HTR-8/SVneo (cell line): ENCODE measurements around the gene STK4.
"Not testable (repeated sequence)": the region's sequence is repeated elsewhere in the genome, so short reads cannot be mapped to it uniquely, and the experiment has no call there.

Experiments
- DNase-seq: peaks from one replicate; pipeline ENCODE4 v3.0.0; 2011; ENCODE audit warnings: low spot score, mixed read lengths; ENCODE audit not compliant: insufficient read length
- FAIRE-seq: peaks from 2 replicates; lab custom pipeline; 2011; peaks lifted over from hg19 to GRCh38; lab: Jason Lieb, UNC

STK4 gene

DNA sequence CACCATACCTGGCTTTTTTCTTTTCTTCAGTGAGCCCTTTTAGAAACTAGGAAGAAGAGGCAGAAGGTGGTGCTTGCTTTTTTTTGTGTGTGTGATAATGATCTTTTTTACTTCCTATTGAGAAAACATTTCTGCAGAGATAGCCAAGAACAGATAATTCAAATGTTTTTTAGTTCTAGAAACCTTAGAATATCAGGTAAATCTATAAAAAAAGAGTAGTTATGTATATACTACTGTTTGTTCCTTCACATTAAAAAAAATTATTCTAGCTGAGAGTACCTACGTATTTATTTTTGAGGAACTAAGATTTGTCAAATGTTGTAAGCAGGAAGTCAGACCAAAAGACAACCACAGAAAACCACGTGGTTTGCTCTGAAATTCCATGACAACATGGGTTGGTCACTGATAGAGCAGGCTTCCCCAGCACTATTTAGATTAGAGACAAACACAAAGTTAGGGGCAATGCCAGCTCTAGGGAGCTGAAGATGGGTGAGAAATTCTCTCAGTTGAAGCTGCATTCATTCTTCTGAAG is 12.8 kb downstream of the STK4 start:
- DNase-seq = no peak
- FAIRE-seq = peak; percentile 28

DNA sequence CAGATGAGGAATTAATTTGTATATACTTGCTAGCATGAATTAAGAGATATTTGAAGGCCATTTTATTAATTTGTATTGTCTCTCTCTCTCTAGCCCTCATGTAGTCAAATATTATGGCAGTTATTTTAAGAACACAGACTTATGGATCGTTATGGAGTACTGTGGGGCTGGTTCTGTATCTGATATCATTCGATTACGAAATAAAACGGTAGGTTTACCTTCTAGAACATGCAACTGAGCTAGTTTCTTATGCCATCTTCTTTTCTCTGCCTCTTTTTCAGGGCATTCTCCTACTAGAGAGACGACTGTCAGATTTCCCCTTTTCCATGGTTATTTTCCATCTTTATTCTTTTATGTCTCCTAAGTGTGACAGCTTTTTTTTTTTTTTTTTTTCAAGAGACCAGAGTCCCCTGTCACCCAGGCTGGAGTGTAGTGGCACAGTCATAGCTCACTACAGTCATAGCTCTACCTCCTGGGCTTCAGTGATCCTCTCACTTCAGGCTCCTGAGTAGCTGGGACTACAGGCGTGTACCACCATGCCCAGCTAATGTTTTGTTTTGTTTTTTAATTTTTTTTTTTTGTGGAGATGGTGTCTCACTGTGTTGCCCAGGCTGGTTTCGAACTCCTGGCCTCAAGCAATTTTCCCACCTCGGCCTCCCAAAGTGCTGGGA is 15.6 kb downstream of the STK4 start:
- FAIRE-seq (no peak), DNase-seq (no peak)

DNA sequence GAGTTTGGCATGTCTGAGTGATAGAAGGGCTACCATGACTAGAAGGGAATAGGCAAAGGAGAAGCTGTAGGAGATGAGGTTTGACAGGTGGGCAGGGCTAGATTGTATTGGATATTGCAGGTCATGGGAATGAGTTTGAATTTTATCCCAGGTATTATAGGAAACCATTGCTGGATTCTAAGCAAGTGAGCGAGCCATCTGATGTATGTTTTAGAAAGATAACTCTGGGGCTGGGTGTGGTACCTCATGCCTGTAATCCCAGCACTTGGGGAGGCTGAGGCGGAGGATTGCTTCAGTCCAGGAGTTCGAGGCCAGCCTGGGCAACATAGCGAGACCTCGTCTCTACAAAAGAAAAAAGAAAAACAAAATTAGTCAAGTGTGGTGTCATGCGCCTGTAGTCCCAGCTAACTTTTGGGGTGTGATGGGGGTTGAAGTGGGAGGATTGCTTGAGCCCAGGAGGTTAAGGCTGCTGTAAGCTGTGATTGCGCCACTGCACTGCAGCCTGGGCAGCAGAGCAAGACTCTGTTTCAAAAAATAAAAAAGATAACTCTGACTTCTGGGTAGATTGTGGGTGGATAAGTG is 16.9 kb downstream of the STK4 start:
- DNase-seq (no peak), FAIRE-seq (peak; percentile 66)

DNA sequence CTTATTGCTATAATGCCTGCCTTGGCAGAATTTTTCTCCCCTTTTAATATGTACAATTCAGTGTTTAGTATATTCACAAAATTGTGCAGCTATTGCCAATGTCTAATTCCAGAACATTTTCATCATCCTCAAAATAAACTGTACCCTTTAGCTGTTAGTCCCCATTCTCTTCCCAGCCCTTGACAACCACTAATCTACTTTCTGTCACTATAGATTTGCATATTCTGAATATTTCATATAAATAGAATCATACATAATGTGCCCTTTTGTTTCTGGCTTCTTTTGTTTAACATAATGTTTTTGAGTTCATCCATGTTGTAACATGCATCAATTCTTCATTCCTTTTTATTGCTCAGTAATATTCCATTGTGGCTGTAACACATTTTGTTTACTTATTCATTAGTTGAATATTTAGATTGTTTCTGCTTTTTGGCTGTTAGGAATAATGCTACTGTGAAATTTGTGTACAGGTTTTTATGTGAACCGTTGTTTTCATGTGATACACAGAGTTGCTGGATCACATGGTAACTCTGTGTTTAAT is 22.4 kb downstream of the STK4 start:
- DNase-seq (no peak), FAIRE-seq (no peak)

DNA sequence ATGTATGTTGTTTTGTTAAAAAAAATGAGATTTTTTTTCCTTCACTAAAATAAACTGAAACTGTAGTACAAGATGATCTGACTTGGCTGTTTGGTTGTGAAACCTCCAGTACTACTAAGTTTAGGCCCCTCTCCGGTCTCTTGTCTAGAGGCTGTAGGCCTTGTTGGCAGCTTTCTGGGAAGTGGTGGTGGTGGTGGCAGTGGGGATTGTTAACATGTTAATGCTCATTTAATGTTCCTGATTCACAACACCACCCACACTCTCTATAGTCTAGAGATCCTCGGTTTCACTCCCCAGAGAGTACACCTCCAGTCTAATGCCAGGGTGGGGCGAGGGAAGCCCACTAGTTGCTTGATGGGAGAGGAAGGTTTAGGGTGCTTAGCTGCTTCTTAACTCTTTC is 24.1 kb downstream of the STK4 start:
- DNase-seq = no peak
- peak; percentile 66 for FAIRE-seq

DNA sequence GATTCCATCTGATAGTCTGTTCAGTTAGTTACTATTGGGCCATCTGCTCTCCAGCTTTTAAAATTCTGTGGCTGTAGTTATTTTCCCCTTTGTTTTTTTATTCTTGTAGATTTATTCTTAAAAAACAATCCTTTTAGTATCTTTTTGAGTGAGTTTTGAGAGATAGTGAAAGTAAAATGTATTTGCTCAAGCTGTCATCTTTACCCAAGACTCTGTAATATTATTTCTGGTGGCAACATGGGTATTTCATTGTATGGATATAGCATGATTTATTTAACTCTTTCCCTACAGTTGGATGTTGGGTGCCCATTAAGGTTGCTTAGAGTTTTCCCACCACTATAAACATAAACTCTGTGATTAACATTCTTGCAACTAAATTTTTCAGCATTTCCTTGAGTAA is 24.6 kb downstream of the STK4 start:
- FAIRE-seq (no peak), DNase-seq (no peak)

DNA sequence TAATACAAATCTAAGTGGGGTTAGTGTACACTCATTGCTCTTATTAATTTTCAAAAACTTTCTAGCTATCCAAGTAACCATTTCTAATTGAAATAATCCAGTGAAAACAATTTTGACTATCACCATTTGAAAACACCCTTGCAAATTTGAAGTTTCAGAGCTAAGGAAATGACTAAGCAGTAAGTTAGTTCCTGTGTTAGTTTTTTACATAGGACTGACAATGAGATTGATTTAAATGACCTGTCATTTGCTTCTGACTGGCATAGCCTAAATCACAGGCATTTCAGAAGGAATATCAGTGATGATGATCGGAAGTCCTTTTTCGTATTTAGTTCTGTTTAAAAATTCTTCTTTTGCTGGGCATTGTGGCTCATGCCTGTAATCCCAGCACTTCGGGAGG is 27.0 kb downstream of the STK4 start:
- DNase-seq (peak; percentile 64), FAIRE-seq (peak; percentile 13)

DNA sequence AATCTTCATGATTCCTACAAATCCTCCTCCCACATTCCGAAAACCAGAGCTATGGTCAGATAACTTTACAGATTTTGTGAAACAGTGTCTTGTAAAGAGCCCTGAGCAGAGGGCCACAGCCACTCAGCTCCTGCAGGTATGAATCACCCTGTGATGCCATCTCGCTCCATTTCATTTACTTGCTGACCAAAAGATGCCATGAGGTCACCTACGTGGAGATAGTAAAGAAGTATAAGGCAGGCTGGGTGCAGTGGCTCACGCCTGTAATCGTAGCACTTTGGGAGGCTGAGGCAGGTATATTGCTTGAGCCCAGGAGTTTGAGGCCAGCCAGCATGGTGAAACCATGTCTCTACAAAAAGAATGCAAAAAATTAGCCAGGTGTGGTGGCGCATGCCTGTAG is 30.9 kb downstream of the STK4 start:
- DNase-seq = no peak
- FAIRE-seq = peak; percentile 42

DNA sequence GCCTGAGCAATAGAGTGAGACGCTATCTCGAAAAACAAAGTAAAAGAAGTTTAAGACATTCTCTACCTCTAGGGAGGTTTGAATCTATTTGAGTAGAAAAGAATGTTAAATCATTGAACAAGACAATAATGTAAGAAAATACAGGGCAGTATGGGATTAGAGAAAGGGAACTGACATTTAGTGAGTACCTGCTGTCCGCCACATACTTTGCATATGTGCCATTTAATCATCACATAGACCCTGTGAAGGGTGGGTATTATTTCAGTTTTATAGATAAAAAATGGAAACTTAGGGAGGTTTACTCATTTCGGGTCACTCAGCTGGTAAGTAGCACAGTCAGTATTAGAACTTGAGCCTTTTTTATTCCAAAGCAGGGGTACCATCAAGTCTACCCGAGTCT is 31.4 kb downstream of the STK4 start:
- no peak for DNase-seq
- no peak for FAIRE-seq

DNA sequence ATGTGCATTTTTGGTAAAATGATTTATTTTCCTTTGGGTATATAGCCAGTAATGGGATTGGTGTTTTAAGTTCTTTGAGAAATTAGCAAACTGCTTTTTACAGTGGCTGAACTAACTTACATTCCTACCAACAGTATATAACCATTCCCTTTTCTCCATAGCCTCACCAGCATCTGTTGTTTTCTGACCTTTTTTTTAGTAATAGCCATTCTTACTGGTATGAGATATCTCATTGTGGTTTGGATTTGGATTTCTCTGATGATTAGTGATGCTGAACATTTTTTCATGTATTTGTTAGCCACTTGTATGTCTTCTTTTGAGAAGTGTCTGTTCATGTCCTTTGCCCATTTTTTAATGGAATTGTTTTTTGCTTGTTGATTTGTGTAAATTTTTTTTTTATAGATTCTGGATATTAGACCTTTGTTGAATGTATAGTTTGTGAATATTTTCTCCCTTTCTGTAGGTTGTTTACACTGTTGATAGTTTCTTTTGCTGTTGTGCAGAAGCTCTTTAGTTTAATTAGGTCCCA is 42.3 kb downstream of the STK4 start:
- no peak for FAIRE-seq

DNA sequence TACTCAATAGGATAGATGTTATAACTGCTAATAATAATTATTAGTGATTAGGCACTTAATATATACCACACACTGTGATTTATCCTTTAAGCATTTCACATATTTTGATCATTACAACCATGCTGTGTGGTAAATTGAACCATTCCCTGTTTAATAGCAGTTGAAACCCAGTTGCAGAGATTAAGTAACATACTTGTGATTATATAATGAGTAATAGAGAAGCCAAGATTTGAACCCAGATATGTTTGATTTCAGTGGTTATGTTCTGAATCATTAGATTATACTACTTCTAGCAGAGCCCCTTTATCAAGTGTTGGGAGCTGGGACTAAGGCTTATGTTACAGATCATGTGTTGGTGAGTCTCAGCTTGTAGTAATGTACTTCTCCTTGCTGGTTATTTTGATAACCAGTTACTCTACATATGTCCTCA is 44.1 kb downstream of the STK4 start:
- FAIRE-seq = peak; percentile 91
- no peak for DNase-seq

More for the DNA sequence above, 42.3 kb downstream of the STK4 start:
- no peak for DNase-seq

DNA sequence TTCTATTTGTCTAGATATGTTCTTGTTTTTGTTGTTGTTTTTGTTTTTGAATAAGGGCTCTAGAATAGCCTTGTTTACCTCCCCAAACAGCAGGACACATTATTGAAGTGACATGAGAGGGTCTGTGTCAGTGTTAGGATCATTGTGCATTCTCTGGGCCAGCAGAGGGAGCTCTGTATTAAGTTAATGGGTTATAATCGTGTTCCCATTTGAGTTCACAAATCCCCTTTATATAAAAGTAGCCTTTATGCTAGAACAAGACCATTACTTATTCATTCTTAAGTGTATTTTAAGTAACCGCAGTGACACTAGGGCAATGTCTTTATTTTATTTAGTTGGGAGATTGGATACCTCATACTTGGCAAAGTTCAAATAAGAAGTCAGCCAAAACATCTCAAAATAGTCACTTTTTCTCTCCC is 44.8 kb downstream of the STK4 start:
- FAIRE-seq = peak; percentile 87
- DNase-seq = peak; percentile 79

DNA sequence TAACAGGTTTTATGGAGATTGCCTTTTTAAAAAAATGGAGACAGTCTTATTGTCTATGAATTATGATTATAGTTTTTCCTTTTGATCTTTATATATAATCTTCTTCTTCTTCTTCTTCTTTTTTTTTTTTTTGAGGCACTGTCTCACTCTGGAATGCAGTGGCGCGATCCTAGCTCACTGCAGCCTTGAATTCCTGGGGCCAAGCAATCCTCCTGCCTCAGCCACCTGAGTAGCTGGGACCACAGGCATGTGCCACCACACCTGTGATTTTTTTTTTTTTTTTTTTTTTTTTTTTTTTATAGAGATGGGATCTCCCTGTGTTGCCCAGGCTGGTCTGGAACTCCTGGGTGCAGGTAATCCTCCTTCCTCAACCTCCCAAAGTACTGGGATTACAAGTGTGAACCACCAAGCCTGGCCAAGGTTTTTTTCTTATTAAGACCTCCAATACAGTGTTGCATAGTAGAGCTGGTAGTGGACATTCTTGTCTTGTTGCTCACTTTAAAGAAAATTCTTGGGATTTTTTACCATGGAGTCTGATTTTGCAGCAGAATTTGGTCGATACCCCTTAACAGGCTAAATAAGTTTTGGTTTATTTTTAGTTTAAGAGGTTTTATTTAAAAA is 46.5 kb downstream of the STK4 start:
- peak; percentile 81 for DNase-seq

DNA sequence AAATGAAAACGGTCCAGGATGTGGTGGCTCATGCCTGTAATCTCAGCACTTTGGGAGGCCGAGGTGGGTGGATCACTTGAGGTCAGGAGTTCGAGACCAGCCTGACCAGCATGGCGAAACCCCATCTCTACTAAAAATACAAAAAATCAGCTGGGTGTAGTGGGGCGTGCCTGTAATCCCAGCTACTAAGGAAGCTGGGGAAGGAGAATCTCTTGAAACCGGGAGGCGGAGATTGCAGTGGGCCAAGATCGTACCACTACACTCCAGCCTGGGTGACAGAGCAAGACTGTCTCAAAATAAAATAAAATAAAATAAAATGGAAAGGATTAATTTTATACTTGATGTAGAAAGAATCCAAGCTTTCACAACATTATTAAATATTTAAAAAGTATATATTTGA is 47.8 kb downstream of the STK4 start:
- not testable (repeated sequence) for DNase-seq, FAIRE-seq

More for the DNA sequence above, 46.5 kb downstream of the STK4 start:
- FAIRE-seq = peak; percentile 66

DNA sequence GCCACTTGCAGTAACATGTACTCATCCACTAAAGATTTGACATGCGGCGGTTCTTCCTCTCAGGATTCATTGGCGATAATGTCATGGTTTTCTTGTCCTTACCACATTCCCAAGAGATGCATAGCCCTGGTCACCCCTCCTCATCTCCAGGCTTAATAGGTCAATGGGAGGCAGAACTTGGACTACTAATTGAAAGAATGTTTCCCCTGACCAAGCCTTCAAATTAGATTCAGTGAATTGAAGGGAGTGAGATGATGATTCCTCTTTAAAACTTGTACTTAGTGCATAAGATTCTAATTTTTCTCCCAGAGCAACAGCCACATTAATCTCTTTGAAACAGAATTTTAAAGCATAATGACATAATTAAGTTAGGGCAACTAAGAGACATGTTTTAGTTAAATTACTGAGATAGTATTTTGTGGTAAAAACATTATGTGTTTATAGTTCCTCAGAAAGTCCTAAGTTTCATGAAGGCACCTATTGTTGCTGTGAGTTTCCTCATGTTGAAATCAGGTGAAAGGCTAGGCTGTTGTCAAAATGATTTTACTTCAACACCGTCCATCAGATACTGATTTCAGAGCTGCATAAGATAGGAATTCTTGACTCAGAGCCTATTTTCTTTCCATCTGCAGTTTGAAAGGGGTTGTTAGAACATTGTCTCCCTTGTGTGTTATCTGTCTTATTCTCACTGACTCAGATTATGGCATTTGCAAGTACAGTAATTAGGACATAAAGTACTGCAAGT is 48.5 kb downstream of the STK4 start:
- FAIRE-seq (peak; percentile 95), DNase-seq (peak; percentile 67)

DNA sequence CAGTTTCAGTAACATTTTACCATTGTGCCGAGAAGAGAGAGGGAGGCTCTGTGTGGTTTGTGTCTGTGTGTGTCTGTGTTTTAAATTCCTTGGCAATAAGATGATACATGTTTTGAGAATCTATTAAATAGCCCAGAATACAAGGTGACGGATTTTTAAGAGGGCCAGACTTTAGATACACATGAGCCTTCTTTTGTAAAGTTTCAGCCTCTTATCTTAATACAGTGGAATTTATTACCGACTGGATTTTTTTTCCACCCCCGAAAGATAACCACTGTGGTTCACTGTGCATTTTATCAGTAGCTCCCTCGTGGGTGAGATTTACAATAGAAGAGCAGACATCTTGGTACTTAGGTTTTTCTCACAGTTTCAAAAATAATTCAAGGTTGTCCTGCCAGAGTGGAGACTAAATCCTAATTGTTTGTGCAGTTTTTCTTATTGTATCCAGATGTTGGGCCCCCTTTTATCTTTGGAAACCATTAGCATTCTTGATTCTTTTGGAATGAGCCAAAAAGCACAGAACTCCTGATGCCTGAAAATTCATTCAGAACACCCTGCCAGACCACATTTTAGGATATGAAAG is 49.9 kb downstream of the STK4 start:
- DNase-seq (no peak), FAIRE-seq (peak; percentile 62)

DNA sequence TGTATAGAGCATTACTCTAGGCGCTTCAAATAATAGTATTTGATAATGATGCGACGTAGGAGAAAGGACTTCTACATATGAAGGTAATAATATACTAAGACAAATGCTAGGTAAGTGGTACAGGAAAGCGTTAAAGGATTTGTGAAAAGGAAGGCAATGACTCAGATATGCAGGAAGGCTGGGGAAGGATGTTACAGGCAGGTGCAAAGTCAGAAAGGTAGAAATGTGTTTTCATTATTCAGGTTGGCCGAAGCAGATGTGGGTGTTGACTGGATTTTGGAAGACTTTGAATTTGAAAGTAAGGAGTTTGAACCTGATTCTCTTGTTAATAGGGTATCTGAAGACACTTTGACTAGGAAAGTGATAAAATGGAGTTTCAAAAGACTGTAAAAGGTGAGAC is 51.0 kb downstream of the STK4 start:
- FAIRE-seq (peak; percentile 63), DNase-seq (no peak)

DNA sequence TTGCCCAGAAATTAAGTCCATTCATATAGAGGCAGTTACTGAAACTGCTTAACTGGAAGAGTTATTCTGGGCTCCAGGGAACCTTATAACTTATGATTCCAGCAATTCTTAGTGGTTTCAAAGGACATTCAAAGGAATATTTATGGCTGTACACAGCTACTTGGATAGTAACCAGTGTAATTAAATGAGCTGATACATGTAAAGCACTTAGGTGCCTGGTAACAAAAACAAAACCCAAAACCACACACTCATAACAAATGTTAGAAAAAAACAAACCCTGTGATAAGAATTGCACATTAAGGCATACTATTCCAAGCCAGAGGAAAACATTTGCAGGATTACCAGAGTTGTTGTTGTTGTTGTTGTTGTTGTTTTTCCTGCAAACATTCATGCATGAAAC is 51.5 kb downstream of the STK4 start:
- FAIRE-seq = no peak

DNA sequence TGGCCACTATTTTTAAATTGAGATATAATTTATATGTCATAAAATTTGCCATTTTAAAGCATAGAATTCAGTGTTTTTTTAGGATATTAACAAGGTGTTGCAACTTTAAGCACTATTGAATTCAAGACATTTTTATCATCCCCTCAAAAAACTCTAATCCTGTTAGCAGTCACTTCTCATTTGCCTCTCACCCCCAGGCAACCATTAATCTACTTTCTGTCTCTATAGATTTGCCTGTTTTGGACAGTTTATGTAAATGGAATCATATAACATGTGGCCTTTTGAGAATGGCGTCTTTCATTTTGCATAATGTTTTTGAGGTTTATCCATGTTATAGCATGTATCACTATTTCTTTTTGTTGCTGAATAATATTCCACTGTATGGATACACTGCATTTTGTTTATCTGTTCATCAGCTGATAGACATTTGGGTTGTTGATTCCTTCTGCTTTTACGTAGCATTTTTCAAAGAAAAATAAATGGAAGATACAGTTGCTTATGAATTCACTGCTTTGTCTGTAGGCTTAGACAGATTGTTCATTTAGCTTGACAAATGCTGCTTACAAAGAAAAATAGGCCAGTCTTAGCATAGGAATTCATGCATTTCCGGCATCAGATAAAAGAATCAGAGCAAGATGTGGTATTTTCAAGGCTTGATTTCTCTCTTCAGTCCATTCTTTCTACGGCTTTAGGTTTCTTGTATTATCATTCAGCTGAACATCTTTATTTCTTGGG is 52.9 kb downstream of the STK4 start:
- DNase-seq = no peak

More for the DNA sequence above, 51.5 kb downstream of the STK4 start:
- DNase-seq = no peak

More for the DNA sequence above, 52.9 kb downstream of the STK4 start:
- FAIRE-seq = no peak
